Hepatocyte (in vitro differentiated cells): ENCODE measurements around the gene ZNF441.
"Not testable (repeated sequence)": the region's sequence is repeated elsewhere in the genome, so short reads cannot be mapped to it uniquely, and the experiment has no call there.

Experiments
- EZH2 ChIP-seq: fragments of 200-600 bp; sonication (generic); IDR thresholded peaks from 2 replicates; pipeline ENCODE4 v1.6.1; 2016; ENCODE audit warnings: antibody characterized with exemption, mild to moderate bottlenecking, borderline replicate concordance
- TF ChIP-seq, protein P1 (sequence below): fragments of 200-600 bp; sonication (generic); IDR thresholded peaks from 2 replicates; pipeline ENCODE4 v1.5.1; 2016; ENCODE audit warnings: antibody characterized with exemption, mild to moderate bottlenecking; ENCODE audit not compliant: poor library complexity

- TF ChIP-seq, protein P1, sequence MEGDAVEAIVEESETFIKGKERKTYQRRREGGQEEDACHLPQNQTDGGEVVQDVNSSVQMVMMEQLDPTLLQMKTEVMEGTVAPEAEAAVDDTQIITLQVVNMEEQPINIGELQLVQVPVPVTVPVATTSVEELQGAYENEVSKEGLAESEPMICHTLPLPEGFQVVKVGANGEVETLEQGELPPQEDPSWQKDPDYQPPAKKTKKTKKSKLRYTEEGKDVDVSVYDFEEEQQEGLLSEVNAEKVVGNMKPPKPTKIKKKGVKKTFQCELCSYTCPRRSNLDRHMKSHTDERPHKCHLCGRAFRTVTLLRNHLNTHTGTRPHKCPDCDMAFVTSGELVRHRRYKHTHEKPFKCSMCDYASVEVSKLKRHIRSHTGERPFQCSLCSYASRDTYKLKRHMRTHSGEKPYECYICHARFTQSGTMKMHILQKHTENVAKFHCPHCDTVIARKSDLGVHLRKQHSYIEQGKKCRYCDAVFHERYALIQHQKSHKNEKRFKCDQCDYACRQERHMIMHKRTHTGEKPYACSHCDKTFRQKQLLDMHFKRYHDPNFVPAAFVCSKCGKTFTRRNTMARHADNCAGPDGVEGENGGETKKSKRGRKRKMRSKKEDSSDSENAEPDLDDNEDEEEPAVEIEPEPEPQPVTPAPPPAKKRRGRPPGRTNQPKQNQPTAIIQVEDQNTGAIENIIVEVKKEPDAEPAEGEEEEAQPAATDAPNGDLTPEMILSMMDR, result not testable (repeated sequence)
- not testable (repeated sequence) for TF ChIP-seq EZH2
These were observed 4.7 kb downstream of the ZNF441 start for GRCh38 chr19:11771520-11771919.
